T-helper 2 cell (primary cell): Measurements from ENCODE around the gene NUTF2.
A peak's percentile ranks its signal among the peaks of the same experiment; 100 is the strongest.
"Not testable (repeated sequence)": the region's sequence is repeated elsewhere in the genome, so short reads cannot be mapped to it uniquely, and the experiment has no call there.

ENCODE experiments used
- DNase-seq, 5 experiments: peaks; one replicate each; pipeline versions ENCODE4 v3.0.0 to v3.0.0-alpha.2; 2012 to 2022

The NUTF2 gene

DNA sequence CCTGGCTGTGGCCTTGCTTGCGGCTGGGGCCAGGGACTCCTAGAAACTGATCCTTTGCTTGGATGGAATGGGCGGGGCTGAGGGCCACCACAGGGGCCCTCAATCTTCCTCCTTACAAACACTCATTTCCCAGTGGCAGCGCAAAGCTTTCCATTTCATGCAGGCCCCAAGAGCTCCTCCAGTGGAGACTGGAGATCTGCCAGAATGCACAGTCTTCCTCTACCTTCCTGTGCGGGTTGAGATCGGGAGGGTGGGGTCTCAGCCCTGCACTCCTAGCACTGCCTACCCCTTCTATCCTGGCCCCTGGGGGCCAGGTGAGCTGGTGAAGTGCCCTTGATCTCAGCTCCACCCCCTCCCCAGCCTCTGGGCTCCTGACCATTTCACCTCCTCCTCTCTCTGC, 39.7 kb downstream of the NUTF2 start:
- DNase-seq: no peak

DNA sequence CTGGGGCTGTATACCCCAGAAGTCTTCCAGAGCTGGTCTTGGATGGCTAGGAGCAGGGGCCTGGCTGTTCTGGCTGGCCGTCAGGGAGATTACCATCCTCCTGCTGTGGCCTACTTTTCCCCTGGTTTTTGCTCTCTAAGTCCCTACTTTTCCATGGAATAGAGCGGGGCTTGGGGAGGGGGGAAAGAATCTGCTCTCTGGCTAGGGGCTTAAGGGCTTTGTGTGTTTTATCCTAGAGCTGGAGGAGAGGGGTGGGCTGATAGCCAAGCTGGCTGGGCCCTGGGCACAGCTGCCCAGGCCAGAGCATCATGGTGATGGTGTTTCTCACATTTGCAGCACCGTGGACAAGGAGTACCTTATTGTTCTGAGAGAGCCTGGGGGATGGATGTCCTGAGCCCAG, 41.6 kb downstream of the NUTF2 start:
- DNase-seq: no peak

DNA sequence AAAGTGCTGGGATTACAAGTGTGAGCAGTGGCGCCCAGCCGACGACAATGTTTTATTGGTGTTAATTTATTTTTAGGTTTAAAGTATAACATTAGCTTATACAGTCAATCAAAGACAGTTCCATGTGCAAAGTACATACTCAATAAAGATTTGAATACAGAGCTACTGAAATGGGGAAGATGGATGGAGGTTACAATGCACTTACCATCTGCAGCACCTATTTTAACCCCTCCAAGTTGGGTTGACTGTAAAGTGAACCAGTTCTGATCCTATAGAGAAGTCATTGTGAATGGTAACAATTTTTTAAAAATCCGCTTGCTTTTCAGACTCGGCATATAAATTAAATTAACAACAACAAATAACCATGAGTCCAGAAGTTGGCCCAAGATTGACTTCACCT, 45.6 kb downstream of the NUTF2 start:
- no peak for DNase-seq

- DNase-seq: peak; percentile 80 to 96 (median 91)
Measured at GRCh38 chr16:67892899-67893742, 46.4 kb downstream of the NUTF2 start, which contains the start of gene PSKH1. Gene PSKH1, plus strand, starts transcription at chr16:67893254. Its CDS starts 15,496 bp downstream, at chr16:67908750.

GRCh38 chr16:67893743-67894399, 47.1 kb downstream of the NUTF2 start:
- peak in 1 of 5 experiments; percentile 35 for DNase-seq

DNA sequence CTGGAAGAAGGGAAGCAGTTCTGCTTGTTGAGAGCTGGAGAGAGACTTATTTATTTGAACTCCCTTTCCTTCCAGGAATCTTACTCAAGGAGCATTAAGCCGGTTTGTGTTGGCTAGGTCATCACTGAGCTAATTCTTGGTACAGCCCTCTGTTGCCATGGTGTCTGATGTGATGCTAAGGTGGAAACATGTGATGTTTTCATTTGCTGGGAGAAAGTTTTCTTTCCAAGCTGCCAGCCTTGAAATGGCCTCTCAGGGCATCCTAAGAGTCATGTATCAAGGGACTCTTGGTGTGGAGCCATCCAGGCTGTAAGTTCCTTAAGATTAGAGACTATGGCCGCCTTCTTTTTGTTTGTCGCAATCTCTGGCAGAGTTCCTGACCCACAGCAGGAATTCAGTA, 50.5 kb downstream of the NUTF2 start:
- DNase-seq: no peak

- DNase-seq: no peak
Measured at GRCh38 chr16:67901734-67902133, 55.0 kb downstream of the NUTF2 start.

DNA sequence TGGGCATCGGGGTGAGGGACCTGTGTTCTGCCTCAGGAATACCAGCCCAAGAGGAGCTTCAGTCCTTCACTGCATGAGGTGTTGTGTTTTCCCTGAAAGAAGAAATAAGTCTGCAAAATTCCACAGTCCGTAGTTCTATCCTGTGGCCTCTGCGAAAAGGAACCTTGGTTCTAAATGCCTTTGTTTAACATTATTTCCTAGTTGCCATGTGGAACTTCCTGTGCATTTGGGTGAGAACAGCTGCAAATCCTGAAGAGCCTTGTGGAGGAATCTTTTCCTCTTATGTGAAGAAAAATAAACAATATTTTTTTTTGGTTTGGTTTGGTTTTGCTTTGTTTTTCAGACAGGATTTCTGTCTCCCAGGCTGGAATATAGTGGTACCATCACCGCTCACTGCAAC, 56.1 kb downstream of the NUTF2 start:
- DNase-seq: no peak

GRCh38 chr16:67907397-67908180, 60.9 kb downstream of the NUTF2 start:
- DNase-seq: no peak

- DNase-seq: no peak
Measured at GRCh38 chr16:67909056-67909742, 62.5 kb downstream of the NUTF2 start.

DNA sequence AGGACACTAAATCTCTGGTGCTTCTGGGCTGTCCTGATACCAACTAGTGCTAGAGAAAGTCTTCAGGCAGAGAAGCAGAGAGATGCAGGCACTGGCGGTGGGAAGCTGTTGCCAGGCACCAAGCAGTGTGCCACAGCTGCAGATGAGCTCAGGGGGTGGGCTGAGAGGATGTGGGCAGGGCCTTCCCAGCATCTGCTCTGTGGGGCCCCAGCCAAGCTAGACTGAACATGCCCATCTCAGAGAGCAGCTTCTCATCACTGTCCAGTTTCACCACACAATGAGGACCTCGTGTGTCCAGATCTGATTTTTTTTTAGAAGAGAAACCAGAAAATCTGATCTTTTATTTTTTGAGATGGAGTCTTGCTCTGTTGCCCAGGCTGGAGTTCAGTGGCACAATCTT, 63.4 kb downstream of the NUTF2 start:
- DNase-seq: peak in 1 of 5 experiments; percentile 70

DNA sequence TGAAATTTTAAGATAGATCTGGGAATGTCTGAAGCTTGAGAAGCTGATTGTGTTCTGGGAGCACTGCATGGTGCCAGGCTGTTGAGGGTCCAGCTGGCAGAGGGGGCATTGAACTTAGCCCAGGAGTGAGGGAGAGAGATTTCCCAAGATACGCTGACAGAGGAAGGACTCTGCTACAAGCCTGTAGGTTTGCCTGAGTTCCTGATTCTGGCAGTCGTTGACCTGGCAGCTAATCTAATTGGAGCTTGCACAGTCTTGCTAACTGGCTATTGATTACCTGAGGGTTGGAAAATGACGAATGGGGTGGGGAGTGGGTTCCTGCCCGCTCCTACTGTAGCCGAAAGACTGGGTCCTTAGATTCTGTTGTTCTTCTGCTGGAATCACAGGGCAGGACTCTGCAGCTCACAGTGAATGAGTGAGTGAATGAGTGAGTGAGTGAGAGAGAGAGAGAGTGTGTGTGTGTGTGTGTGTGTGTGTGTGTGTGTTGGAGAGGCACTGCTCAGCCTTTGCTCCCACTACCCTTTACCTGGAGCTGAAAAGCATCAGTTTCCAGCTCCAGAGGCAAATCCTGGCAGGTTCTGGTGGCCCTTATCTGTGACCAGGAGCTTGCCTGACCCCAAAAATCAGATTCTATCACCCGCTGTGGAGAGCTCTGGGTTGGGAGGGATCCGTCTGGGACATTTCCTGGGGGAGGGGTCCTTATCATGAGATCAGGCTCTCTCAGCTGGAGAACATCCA, 68.2 kb downstream of the NUTF2 start:
- no peak for DNase-seq

DNA sequence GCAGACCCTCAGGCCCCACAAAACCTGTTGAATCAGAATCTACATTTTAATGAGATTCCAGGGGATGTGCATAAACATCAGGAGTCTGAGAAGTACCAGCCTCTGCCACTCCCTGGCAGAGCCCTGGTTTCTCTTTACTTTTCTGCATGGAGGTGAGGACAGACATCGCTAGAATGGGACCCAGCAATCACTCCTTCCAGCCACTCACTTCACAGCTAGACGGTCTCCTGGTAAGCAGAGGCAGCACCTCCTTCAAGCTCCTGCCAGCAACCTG, 68.7 kb downstream of the NUTF2 start:
- DNase-seq: not testable (repeated sequence)

DNA sequence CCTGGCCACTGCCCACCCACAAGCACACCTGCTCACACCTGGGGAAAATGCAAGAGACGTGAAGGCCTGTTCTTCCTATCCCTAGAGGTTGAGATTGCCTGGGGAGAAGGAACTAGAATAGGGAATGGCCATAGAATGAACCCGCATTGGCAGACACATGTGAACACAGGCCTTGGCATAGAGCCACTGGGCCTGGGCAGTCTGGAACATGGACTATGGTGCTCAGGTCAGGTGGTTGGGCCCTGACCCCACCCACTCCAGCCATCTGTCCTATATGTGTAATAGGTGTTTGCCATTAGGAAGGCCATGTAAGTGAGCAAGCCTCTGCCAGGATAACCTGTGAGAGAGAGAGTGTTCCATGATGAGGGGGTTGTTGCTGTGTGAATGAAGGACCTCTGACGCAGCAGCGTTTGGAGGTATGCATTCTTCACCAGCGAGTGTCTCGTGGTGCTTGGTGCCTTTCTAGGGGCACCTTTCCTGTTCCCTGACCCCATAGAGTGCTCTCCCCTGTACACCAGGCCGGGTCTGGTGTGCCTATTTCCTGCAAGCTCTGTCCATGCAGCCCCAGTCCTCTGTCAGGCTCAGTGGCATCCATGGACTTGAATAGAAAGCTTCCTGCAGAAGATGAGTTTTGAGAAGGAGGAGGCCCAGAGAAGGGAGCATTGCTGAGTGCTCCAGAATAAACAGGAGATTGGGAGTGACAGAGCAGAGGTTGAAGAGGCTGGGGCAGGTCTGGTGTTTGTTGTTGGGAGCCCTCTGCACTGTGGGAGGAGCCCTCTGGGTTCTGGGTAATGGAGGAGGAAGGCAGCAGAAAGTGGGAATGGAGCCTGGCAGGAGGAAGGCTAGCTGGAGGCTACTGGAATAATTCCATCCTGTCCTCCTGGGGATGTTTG, 69.3 kb downstream of the NUTF2 start:
- no peak for DNase-seq

GRCh38 chr16:67917140-67917851, 70.6 kb downstream of the NUTF2 start:
- DNase-seq: no peak

DNA sequence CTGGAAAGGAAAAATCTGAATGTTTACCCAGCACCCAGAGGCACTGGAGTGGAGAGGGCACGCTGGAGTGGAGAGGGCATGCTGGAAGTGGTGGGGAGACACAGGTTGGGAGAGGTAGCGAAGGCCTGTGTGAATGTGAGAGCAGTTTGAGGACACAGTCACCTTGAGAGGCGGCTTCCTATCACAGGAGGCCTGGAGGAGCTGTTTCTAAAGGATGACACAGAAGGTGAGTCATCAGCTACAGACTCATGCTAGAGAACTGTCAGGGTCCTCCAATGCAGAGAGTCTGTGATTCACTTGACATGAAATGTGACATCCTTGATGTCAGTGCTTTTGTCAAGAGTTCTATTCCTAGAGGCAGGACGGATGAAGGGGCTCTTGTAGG, 71.1 kb downstream of the NUTF2 start:
- DNase-seq: peak in 1 of 5 experiments; percentile 22

GRCh38 chr16:67919622-67920221, 73.0 kb downstream of the NUTF2 start:
- DNase-seq: no peak
